GM18505 (cell line): ENCODE results near the gene GDPD3.

Source experiments
- ATAC-seq: cut with Tn5 transposase; IDR thresholded peaks from one replicate; pipeline ENCODE4 v1.9.1; 2021; ENCODE audit not compliant: unreplicated experiment
- POLR2A ChIP-seq: IDR thresholded peaks from 4 replicates; pipeline ENCODE4 v1.6.1; 2011; ENCODE audit warnings: borderline replicate concordance; ENCODE audit not compliant: insufficient read depth, insufficient read length; ENCODE audit errors: extremely low read depth

GDPD3 gene

DNA sequence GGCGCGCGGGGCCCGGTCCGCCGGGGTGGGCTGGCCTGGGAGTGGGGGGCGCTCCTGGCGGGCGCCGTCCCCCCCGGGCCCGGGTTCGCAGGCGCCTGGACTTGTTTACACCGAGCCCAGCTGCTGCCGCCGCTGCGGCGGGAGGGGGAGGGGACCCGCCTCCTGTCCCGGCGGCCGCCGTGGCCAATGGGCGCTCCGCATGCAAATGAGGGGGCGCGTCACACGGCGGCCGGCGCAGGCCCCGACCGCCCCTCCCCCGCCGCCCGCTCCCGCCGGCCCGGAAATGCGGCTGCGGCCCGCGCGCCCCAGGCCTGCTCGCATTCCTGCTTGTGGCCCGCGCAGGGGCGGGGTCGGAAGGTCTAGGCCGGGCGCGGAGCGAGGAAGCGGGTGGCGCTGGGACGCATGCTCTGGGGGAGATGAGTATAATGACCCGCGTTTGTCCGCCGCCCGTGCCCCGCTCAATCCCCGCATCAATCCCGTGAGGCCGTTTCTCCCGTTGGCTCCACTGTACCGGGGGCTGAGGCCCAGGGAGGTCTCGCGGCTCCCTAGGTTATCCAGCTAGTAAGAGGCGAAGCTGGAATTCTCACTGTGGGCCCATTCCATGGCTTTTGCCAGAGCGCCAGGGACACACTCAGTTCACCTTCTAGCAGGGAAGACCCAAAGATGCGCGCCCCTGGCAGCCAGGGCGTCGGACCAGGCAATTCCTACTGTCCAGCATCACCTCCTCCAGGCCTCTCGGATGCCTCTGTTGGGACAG lies 17.1 kb downstream of the GDPD3 start, which contains the start of gene YPEL3:
TSS of gene YPEL3 (minus strand) at position 109 of the 757 bp plus-strand sequence. CDS start 731 bp downstream, outside the sequence.
- ATAC-seq, result no peak
- TF ChIP-seq POLR2A, result peak; percentile 75

DNA sequence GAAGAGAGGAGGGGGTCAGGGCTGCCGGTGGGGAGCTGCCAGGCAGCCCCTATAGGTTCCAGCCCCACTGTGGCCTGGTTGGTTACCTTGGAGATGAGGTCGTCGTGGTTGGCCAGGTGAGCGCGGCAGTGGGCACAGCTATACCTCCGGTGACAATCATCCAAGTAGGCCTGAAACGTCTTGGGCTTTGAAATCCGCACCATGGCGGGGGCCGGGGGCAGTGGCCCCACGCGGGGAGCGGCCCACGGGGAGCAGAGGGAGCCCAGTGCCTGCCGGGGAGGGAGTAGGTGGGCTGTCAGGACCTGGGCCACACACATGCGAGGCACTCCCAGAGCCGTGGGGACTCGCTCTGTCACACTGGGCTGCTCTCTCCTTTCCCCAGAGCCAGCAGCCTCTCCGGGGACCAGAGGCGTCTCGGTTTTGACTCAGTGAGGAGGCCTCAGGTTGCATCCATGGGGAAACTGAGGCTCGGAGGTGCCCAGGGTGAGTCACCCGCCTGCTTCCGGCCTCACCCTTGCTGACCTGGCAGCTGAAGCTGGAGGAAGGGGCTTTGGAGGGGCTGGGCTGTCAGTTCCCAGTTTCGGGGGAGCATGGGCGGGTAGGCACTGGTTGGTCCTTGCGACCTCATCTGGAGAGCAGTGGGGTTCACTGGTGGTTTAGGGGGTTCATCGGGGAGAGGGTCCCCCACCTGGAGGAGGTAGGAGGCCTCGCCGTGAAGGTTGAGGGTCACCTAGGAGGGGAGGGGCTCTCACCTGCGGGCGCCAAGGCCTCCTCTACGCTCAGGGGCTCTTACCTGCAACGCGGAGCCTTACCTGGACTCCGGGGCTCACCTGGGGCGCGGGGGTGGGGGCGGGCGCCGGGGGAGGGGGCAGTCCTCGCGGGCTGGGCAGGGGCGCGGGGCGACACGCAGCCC lies 17.9 kb downstream of the GDPD3 start:
- ATAC-seq, result no peak
- TF ChIP-seq POLR2A, result no peak

DNA sequence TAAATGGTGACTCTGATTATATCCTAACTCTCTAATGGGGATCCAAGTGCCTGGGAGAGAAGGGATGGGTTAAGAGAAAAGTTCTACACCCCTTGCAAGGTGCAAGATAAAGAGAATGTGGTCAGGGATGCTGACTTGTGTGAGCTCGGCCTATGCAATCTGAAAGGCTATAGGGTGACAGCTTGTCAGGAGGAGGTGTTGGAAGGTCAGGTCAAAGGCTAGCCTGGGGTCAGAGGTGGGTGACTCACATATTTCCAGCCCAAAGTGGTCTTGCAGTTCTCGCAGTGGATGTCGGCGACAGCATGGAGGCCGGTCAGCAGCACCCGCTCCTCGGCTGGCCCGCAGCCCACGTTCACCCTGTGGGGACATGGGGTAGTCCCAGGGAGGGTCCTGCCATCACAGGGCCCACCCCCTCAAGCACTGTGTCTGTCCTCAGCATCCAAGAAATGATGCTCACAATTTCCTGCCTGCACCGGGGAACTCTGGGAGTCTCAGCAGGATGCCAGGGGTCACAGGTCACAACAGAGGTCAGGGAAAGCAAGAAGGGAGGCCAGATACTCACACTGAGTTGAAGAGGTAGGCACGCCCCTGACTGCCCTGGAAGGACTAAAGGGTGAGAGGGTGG lies 18.7 kb downstream of the GDPD3 start:
- TF ChIP-seq POLR2A, result no peak
- ATAC-seq, result no peak

DNA sequence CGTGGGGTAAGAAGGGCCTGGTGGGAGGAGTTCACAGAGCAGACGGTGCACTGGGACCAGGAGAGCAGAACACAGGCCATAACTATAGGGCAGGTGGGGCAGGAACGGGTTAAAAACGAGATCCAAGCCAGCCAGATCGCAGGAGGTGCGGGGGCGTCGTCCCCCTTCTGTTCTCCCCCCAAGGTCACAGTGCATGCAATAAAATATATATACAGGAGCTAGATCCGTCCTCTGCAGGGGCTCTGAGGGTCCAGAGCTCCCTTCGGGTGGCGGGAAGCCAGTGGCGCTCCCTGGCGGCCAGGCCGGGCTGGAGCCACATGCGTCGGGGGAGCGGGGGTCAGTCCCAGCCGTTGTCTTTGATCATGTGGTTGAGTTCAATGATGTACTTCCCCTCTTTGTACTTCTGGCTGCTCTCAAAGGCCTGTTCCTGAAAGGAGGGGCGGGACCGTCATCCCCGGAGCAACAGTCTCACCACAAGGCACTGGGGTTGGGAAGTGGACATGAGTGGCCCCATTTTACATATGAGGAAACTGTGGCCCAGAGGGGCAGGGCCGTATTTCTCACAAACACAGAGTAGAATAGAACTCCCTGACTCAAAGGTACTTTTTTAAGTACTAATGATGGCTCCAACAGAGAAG lies 20.8 kb downstream of the GDPD3 start:
- ATAC-seq, result peak; percentile 45
- no peak for TF ChIP-seq POLR2A

DNA sequence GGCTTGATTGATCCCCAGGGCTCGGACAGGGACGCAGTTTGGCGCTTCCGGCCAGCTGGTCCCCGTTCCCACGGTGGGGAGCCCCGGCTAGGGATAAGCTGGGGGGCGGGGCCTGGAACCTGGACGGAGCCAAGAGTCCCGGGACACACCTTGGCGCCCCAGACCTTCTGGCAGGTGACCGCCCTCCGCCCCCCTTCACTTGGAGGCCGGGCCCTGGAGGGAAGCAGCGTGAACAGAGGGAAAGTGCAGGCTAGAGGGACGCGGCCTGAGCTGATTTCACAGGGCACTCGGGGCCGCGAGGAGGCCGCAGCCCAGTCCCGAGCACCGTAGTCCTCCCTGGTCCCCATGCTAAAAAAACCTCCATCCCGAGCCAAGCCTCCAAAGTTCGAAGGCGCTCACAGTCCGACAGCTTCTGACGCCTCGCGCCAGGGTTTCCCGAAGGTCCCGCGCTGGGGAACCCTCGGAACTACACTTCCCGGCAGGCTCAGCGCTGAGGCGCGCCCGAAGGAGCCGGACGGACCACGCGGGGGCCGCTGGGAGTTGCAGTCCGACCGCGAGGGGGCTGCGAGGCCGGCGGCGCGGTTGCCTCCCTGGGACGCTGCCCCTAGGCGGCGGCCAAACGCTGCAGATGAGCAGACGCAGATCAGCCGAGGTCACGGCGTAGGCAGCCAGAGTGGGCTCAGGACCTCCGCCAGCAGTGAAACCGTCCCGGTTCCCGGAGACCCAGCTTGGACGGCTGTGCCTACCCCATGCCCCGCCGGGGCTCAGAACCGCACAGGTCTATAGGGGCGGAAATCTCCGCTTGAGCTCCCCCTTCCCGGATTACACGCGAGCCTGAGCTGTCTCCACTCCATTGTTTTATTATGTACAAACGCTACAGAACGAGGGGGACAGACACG lies 21.6 kb downstream of the GDPD3 start, which contains the start of gene TBX6:
TSS of gene TBX6 (minus strand) at position 451 of the 899 bp plus-strand sequence. CDS start 731 bp downstream, outside the sequence.
- peak; percentile 66 for TF ChIP-seq POLR2A
- peak; percentile 64 for ATAC-seq

DNA sequence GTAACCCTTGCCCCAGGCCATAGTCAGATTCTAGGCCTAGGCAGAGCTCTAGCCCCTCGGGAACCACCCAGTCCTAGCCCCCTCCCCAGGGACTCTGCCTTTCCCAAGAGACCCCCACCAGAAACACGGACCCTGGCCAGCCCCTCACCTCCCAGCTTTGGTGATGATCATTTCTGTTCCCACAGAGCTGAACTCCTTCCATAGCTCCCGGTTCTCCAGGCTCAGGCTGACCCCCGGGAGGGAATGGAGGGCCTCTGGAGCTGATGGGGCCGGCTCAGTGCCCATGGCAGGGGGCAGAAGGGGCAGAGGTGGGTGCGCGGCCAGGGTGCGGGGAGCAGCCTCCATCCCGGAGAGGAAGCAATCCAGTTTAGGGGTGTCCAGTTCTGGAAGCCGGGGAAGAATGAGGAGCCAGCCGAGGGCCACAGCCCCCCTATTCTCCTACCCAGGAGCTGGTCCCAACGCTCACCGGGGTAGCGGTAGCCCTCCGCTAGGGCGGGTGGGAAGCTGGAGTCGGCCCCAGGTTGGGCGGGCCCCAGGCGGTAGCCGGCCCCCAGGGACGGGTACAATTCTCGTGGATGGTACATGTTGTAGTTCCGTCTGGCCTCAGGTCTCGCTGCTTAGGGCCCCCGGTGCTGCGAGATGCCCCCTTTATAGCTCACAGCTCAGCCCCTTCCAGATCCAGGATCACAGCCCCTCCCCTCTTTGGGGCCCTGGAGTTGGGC lies 22.6 kb downstream of the GDPD3 start:
- no peak for ATAC-seq

DNA sequence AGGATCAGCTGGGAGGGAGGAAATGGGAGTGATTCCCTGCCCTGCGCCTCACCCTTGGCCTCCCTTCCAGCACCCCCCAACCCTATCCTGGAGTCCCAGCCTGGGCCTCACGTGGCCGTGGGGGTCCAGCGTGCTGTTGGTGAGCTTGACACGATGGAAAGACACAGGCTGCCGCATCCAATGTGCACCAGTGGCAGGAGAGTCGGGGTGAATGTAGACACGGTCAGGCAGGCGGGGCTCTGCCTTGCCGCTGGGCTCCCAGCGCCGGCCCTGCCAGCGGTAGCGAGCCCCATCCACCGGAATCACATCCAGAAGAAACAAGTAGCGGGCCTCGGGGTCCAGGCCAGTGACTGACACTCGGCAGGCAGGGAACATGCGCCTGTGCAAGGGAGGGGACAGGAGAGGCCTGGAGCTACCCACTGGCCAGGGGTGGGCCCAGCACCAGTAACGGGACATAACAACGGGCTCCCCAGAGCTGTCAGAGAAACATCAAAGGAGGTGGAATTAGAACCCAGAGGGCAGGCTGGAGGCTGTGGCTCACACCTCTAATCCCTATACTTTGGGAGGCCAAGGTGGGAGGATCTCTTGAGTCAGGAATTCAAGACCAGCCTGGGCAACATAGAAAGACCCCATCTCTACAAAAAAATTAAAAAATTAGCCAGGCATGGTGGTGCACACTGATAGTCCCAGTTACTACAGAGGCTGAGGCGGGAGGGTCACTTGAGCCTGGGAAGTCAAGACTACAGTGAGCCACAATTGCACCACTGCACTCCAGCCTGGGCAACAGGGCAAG lies 24.3 kb downstream of the GDPD3 start:
- no peak for ATAC-seq
- no peak for TF ChIP-seq POLR2A

More for the DNA sequence above, 22.6 kb downstream of the GDPD3 start:
- no peak for TF ChIP-seq POLR2A

DNA sequence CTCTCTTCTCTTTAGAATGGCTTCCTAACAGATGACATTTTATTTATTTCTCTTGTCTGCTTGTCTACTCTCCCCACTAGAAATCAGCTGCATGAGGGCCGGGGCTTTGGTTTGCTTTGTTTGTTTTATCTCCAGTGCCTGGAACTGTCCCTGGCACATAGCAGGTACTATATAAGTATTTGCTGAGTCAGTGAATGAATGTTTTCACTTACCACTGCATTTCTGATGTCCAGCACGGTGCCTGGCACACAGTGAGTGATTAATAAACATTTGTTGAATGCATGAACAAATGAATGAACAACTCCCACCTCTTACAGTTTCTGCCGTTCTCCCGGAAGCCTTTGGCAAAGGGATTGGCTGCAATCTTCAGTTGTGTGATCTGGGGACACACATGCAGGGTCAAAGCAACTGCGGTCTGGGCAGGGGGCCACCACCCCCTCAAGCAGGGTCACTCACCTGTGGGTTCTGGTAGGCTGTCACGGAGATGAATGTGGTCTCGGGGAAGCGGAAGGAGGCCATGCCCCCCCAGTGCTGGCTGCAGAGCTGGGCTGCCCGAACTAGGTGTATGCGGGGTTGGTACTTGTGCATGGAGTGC lies 25.0 kb downstream of the GDPD3 start:
- ATAC-seq, result no peak
- no peak for TF ChIP-seq POLR2A

DNA sequence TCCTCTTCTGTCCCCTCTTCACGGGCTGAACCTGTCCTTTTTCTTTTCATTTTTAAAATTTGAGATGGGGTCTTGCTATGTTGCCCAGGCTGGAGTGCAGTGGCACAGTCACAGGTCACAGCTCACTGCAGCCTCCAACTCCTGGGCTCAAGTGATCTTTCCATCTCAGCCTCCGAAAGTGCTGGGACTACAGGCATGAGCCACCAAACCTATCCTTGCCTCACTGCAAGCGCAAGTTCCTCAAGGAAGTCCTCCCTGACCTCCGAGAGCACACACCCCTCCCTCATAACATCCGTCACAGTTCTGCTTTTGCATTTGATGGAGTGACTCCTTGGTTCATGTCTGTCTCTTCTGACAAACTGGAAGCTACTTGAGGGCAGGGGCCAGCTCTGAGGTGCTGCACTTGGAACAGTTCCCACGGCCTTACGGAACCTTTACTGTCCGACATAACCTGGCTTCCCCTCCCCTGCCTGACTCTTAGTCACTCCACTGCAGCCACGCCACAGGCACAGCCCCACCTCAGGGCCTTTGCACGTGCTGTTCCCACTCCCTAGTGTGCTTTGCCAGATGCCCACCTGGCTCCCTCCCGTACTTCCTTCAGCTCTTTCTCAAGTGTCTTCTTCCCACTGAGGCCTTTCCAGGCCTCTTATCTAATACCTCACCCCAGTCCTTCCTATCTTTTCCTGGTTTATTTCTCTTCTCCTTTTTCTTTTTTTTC lies 26.0 kb downstream of the GDPD3 start:
- TF ChIP-seq POLR2A, result no peak
- no peak for ATAC-seq
